NCI-H1417 treated with DMSO at 0.1 percent for 48 hours (cell line): ENCODE data around the gene SMG7.

Source experiments
- DNase-seq: peaks from one replicate; lab custom pipeline; 2025; lab: John Stamatoyannopoulos, UW

The SMG7 gene

DNA sequence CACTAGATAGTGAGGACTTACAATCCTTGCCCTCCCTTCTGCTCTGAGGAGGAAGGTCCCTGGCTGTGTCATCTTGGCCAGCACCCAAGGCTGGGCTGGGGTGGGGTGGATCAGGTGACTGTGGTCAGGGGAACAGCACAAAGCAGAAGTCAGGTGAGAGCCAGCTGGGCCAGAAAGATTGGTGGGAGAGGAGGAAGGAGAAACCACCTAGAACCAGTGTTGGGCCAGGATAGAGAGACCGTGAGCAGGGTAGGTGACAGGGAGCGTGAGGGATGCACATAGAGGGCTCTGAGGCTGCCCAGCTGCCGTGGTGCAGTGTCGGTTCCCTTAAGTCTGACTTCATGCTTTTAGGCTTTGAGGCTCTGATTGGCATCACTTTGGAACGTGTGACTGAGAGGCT, 95.3 kb downstream of the SMG7 start:
- no peak for DNase-seq

DNA sequence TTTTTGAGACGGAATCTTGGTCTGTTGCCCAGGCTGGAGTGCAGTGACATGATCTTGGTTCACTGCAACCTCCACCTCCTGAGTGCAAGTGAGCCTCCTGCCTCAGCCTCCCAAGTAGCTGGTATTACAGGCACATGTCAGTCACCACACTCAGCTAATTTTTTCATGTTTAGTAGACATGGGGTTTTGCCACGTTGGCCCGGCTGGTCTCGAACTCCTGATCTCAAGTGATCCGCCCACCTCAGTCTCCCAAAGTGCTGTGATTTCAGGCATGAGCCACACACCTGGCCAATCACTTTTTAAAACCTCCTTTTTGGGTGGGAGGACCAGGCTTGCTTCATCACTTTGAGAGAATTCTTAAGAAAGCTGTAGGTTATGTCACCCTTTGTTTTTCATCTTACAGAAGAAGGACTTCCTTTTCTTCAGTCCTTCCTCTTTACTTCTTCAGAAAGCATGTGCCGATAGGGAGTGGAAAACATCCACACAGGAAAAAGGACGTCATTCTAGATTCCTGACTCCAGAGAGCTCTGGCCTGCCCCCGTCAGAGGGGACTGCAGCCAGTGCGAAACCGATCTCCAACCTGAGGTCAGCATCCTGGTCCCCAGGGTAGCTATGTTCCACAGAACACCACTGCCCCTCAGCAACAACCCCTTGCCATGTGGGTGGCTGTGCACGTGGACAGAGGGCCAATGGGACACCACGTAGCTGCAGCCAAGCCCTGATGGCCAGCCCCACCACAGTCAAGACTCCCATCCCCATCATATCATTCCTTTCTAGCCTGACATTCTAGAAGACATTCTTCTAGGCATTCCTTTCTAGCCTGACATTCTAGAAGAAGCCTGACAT, 96.1 kb downstream of the SMG7 start:
- DNase-seq, result no peak

DNA sequence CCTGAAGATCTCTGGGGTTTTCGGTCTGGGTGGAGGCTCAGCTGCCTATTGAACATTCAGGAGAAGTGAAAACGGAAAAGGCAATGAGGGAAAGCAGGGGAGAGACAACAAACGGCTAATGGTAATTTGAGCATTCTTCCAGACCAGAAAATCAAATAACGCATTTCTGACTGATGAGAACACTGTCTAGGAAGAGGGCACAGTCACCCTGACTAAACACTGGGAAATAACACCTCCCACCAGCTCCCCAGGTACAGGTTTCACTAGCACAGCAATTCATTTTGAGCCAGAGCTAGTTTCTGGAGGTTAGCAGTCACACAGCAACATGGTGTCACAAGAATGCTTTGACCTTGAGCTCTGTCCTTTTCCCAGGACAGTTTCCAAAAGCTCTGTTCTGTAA, 96.8 kb downstream of the SMG7 start:
- DNase-seq, result no peak

DNA sequence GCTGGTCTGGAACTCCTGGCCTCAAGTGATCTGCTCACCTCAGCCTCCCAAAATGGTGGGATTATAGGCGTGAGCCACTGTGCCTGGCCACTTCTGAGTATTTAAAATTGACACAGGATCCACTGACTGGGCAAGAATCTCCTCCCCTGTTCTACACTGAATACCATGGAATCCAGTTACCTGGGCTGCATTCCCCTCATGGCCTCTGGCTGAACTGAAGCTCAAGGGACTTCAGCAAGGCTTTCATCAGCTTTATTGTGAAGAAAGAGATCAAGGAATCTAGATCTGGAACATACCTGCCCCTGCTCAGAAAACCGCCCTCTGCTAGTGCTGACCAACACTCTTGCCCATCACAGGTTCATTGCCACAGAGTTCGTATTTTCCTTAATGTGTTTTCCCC, 97.5 kb downstream of the SMG7 start:
- DNase-seq, result no peak

DNA sequence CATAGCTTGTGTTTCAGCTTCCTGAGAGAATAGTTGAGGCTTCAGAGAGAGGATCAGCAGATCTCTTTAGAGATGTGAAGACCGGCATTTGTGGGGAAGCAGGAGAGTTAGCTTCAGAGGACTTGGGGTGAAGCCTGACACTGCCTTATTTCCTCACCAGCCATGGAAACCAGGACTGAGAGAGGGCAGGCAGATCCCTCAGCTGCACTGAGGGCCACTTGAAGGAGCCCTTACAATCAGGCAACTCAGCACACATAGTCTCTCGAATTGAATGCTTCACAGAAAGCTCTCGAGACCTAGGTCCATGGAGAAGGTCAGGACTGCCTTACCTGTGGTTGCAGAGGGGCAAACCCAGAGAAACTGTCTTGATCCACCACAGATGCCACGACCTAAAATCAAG, 98.2 kb downstream of the SMG7 start:
- no peak for DNase-seq

DNA sequence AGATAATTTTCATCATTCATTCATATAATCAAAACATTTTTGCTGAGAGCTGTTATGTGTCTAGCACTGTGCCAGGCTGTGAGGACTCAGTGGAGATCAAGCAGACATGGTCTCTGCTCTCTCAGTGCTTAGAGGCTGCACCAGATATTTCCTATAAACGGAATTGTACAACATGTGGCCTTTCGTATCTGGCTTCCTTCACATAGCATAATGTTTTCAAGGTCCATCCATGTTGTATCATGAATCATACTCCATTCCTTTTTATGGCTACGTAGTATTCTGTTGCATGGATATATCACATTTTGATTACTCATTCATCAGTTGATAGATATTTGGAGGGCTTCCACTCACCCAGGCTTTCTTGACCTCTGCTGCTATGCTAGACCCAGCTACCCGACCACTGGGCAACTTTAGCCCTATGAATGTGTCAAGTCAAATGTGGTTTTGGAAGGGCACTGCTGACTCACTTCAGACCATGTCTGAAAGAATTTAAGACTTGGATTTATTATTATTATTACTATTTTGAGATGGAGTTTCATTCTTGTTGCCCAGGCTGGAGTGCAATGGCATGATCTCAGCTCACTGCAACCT, 99.5 kb downstream of the SMG7 start:
- DNase-seq, result no peak

DNA sequence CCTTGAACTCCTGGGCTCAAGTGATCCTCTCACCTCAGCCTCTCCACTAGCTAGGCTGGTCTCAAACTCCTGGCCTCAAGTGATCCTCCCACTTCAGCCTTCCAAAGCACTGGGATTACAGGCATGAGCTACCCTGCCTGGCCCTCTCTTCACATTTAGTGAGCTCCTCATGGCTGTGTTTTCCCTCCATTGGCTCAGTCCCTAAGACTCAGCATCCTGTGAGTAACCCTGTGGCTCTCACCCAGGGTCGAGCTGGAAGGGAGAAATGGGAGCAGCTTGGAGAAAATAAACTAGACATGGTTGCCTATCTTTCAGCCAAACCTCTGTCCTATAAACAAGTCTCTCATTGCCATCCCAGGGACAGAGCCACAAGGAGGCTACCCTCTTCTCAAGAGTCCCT, 100.4 kb downstream of the SMG7 start:
- DNase-seq, result no peak

DNA sequence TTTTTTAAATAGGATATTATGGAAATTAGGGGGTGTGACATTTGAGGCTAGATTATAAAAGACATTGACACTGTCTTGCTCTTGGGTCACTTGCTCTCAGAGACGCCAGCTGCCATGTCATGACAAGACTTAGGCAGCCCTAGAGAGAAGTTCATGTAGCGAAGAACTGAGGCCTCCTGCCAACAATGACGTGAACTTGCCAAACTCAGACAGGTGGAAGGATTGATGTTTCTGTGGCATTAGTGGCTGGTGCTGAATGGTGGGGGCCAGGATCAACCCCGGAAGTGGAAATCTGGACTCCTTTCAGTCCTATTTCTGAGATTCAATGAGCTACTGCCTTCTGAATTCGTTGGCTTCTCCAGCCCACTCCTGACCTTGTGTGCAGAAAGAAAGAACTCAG, 103.3 kb downstream of the SMG7 start:
- no peak for DNase-seq

DNA sequence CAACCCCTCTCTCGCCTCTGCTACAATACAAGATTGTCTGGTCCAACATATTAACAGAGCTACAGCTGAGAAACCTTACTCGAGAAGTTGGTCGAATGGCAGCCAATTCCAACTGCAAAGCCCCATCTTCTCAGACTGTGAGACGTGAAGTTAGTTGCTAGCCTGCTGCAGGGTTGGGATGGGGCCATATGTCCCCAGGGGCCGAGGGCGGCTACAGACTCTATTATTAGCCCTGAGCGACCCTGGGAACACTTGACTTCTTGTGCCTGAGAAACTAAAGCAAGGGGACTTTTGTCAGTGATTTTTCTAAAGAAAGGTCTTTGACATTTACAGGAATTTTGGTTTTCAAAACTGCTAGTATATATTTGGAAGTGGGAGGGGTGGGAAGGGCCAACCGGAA, 104.2 kb downstream of the SMG7 start:
- no peak for DNase-seq

DNA sequence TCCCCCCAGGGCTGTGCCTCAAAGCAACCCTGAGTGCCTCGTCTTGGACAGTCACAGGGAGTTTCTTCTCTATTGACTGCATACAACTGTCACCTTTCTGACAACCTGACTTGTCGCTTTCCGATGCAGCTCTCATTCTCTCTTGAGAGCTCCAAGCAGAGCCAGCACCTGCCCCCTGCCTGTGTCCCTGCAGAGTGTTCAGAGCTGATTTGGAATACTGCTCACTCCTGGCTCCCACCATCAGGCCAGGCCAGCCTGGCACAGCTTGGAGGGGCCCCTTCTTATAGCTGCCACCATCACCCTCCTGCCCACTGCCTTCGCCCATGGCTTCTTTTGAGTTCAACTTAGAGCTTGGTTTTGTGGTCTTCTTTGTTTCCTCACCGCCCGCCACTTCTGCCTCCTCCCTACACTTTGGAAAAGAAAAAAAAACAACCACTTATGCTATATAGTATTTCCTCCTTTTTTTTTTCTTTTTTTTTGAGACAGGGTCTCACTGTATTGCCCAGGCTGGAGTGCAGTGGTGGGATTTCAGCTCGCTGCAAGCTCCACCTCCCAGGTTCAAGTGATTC, 105.7 kb downstream of the SMG7 start:
- no peak for DNase-seq

DNA sequence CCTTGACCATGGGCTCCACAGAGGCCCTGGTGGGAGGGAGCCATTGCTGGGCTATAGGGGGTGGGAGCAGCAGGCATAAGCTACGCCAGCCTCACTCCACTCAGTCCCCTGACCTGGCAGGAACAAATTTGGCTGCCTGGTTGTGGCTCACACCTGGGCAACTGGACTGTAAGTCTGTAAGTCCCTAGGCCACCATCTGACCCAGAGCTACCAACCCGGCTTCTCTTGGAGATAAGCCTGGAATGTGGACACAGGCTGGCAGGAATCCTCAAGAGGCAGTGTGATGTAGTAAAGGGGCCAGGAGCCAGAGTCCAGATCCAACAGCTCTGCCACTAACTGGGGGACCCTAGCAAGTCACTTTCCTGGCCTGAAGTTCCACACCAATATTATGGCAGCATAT, 106.6 kb downstream of the SMG7 start:
- no peak for DNase-seq

DNA sequence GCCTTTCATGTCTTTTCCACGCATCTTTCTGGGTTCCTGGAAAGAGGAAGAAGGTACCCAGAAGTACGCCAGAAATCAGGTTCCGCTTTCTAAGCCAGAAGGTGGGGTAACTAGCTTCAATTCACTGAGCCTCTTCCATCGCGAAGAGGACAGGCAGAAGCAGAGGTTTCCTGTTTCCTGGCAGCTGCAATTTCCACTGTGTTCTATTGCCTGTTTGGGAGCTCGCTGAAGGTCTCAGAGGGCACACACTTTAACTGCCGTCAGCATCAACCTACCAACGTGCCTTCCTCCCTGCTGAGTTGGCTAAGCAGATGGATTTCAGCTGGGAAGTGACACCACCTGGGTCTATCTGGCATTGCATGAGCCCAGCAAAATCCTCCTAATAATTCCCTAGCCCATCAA, 108.0 kb downstream of the SMG7 start:
- no peak for DNase-seq

DNA sequence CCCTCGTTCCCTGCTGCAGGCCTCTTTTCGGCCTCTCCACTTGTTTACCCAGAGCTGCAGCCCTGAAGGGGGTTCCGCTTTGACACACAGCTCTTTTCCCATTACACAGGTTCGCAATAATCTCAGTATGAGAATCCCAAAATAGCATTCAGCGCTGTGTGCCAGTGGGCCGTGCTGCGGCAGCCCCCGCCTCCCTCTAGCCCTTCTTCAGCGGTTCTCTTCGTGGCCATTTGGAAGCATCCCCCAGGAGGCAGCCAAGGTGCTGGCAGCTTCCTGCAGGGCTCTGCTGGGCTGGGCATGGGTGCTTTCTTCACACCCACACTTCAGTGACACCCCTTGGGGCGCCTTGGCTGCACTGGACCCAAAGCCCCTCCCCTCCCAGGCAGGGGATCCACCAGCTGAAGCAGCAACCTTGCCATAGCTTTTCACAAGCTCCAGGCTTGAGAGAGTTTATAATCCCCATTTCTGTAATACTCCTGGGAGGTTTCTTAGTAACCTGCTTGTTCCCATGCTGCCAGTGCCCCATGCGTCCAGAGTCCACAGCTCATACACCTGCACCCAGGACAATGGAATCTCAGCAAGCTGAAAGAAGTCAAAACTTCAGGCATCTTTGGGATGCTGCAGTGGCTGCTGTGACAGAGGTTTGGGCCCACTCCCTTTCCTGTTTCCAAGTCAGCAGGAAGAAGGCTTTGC, 109.9 kb downstream of the SMG7 start:
- no peak for DNase-seq

DNA sequence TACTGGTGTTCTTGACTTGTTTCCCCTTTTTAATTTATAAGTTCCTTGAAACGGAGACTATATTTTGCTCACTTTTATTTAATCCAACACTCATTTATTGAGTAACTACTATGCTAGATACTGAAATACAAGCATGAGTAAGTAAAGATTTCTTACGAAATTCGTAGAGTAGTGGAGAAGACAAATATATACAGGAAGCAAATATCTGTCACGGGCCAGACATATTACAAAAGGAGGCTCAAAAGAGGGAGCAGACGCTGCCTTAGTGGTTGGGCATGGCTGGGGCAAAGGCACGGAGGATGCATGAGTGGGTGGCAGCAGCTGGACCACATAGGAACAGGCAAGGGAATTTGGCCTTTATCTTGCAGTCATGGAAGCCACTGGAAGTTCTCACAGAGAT, 111.2 kb downstream of the SMG7 start:
- DNase-seq, result no peak

DNA sequence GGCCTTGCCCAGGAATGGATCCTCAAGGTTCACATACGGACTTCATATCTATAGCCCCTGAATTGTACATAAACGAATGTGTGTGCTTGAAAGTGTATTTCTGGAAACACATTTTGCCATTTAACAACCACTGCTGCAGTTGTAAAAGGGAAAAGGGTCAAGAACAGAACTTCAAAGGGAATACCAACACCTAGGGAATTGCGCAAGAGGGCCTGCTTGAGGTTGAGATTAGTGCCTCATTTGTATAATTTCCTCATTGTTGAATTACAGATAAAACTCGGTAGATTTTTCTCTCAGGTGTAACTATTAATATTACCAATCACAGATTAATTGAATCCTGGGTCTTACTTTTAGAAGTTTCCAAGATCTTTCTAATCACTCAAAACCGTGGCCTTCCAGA, 111.8 kb downstream of the SMG7 start:
- DNase-seq, result no peak

DNA sequence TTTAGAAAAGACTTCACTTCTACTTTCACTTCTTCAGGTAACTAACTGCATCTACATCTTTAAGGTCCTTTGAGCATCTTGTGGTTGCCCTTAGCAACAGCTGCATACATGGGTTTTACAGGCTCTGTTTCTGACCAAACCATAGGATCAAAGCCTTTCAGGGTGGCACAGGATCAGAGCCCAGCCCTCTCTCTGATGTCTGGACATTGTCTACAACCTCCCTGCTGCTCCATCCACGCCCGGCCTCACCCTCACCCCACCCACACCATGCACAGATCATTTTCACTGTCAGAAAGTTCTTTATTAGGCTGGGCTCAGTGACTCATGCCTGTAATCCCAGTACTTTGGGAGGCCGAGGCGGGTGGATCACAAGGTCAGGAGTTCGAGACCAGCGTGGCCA, 112.7 kb downstream of the SMG7 start:
- no peak for DNase-seq

DNA sequence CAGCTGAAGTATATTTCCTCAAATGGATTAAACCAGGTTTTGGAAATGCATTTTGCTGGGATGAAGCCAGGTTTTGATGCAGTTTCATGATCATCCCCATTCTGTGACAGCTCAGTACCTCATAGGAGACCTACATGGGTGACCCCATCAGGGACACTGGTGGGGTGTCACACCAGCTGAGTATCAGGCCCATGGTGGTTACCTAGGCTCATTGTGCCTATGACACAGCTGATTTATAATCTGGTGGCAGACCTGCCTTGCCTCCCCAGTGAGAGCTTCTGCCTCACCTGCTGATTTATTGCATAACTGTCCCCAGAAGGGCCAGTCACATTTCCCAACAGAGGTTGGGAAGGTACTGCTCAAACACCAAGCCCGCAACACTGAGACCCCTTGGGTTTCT, 114.2 kb downstream of the SMG7 start:
- DNase-seq, result no peak

DNA sequence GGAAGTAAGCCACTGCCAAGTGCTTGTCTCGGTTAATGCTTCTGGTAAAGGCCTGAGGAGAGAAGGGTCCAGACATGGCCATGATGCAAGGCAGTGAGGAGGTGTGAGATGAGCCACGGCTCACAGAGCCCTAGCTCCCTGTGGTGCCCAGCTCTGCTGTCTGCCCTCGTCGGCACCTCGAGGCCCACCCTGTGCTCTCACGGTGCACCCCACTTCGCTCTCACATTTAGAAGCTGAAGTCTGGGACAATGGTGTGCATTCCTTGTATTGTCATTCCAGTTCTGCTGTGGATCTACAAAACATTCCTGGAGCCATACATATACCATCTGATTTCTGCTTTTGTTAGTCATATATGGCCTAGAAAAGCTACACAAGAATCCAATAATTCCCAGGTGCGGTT, 114.6 kb downstream of the SMG7 start:
- no peak for DNase-seq

DNA sequence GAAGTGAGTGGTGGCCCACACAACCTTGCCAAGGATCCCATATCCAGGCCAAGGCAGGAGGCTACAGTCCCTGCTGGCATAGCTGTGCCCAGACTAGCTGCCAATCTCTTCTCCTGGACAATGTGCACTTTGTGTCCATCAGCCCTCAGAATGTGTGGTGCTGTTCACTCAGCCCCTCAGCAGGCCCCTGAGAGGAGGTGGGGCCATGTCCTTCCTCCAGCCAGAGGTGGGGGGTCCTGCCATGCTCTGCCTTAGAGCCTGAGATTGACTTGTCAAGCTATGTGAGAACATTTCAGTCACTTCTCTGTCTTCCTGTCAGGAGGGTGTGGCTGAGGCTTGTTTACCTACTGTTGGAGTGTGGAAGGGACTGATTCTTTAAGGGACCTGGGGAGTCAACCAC, 116.5 kb downstream of the SMG7 start:
- DNase-seq, result no peak

DNA sequence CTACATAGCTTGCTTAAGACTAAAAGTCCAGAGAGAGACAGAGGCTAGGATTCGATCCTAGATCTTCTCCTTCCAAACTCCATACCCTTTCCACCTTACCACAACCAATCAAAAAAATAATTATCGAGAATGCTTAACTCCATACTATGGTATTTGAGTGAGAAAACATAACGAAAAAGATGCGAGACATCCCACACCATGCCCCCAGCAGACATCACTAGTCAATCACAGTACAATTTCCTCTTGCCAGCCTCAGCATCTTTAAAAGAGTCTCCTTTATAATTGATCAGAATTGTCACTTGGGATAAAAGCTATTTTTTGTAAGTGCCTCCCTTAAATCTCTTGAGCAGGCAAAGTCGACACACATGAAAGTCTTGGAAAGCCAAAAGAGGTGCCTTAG, 117.1 kb downstream of the SMG7 start:
- no peak for DNase-seq

DNA sequence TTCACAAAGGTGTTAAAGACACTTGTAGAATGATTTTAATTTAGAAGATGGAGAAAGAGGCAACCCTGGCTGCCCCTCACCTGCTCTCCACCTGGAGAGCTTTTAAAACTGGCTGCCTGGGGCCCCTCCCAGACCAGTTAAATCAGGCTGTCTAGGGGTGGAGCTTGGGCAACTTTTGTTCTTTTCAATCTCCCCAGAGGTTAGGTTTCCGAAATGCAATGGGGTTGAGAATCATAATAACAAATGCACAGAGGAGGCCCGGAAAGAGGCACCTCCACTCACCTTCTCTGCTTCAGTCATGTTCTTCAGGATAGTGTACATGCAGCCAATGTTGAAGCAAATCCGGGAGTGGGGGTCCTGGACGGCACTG, 117.6 kb downstream of the SMG7 start:
- DNase-seq, result no peak

DNA sequence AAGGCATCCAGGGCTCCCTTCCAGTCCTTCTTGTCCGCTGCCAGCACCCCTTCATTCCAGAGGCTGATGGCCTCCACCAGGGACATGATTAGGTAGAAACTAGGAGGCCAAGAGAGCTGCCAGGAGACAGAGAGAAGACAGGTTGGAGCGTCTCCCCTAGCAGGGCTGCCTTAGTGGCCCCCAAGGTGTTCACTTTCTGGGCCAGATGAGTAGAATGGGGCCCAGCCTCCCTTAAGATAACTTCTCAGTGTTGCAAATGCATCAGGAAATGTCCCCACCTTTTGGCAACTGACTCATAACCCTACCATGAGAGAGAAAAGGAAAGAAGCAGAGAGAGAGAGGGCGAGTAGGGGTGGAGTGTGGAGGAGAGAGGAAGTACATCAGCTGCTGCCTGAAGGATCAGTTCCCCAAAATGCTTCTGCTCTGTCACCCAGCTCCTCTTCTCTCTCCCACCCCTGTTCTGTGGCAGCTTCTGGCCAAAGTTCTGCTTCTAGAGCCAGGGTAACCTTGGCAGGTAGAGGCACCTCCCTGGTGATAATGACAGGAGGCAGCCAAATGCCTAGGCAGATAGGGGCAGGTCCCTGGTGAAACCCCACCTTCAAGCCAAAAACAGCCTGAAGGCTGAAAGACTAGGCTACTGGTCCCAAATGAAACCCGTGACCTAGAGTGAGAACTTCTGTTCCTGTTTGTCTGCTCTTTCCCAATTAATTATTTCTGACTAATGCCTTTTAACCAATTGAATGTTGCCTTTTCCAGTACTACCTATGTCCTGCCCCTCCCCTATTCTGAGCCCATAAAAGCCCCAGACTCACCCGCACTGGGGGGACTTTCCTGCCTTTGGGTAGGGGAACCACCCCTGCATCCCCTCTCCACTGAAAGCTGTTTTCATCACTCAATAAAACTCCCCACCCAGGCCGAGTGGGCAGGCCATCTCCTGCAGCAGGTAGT, 118.2 kb downstream of the SMG7 start, which contains the start of gene NCF2:
Gene NCF2, minus strand, starts transcription at position 216 of the 948 bp plus-strand sequence. Its CDS starts 130 bp downstream, at position 86.
- DNase-seq, result no peak
